Erythroblast (primary cell): ENCODE measurements around the gene CANT1.

ENCODE experiments used
- GATA1 ChIP-seq: IDR thresholded peaks from 2 replicates; pipeline ENCODE4 v1.6.1; 2011; ENCODE audit warnings: low read depth, mild to moderate bottlenecking, control low read depth, low read length, moderate library complexity
- POLR2A ChIP-seq: IDR thresholded peaks from 2 replicates; pipeline ENCODE4 v1.6.1; 2011; ENCODE audit warnings: mild to moderate bottlenecking, low read length

DNA sequence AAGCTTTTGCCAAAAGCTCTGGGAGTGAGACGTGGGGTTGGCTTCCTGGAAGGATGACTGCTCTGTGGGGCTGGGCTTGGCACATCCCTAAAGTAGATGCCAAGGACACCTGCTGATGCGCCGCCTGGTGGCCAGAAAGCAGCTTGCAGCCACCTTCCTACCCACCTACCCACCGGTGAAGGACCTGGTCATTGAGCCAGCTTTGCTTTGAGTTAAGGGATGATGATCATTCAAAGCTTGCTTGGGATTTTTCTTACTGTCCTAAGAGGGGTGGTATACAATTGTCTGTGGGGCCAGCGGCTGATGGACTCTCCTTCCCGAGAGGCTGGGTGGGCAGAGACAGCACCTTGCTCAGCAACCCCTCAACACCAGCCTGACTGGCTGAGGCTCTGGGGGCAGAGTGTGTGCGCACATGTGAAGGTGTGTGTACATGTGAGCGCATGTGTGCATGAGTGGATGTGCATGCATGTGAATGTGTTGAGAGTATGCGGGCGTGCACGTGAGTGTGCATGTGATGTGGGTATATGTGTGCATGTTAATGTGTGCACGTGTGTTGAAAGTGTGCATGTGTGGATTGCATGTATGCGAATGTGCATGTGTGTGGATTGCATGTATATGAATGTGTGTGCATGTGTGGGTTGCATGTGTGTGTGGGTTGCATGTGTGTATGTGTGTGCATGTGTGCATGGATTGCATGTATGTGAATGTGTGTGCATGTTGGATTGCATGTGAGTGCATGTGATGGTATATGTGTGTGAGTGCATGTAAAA lies 33.0 kb upstream of the CANT1 start:
- no peak for TF ChIP-seq POLR2A
- no peak for TF ChIP-seq GATA1
